NCI-H2196 treated with DMSO at 0.1 percent for 48 hours (cell line): ENCODE measurements around the gene MOAP1.
A peak's percentile ranks its signal among the peaks of the same experiment; 100 is the strongest.
"Not testable (repeated sequence)": the region's sequence is repeated elsewhere in the genome, so short reads cannot be mapped to it uniquely, and the experiment has no call there.

ENCODE experiments used
- DNase-seq: peaks from one replicate; lab custom pipeline; 2025; ENCODE audit not compliant: unreplicated experiment; lab: John Stamatoyannopoulos, UW

Gene MOAP1, protein sequence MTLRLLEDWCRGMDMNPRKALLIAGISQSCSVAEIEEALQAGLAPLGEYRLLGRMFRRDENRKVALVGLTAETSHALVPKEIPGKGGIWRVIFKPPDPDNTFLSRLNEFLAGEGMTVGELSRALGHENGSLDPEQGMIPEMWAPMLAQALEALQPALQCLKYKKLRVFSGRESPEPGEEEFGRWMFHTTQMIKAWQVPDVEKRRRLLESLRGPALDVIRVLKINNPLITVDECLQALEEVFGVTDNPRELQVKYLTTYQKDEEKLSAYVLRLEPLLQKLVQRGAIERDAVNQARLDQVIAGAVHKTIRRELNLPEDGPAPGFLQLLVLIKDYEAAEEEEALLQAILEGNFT

DNA sequence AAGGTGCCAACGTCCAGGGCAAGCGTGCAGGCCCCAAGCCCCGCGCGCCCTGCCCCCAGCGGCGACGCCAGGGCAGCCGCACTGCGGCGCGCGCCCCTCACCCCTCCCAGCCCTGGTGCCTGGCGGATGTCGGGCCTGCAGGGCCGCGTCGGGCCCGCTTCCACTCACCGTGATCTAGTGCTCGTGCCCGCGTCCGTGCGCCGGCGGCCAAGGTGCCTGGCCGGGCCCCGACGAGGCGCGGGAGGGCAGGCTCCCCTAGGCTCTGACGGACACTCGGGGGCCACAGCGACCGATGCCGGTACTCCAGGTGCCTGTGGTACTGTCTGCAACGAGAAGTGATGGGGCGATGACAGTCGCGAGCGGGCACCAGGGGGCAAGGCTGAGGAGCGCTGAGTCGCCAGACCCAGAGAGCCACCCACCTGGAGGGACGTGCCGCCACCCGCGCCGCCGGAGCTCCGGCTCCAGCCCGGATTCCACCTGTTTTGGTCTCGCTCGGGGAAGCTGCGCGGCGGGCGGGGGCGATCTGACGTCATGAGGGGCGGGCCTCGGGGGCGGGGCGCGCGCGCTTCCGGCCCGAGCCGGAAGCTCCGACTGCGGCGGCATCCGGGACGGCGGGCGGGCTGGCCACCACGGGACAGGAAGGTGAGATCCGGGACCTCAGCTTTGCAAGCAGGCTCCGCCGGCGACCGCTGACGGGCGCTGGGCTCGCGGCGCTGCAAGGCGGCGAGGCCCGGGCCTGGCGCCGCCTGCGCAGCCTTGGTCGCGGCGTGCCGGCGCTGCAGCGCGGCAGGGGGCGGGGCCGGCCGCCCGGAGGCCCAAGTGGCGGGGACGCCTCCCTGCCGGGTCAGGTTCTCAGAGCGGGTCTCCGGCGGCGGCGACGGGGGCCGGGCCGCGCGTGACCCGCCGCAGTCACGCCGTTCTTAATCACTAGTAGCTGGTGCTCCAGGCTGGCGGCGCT lies at the start of gene MOAP1, which contains the start of gene LYSET:
TSS of gene MOAP1 (minus strand) at position 507 of the 958 bp plus-strand sequence. CDS start 655 bp downstream, outside the sequence.
TSS of gene LYSET (plus strand) at position 927 of the 958 bp plus-strand sequence. CDS start 89 bp downstream, outside the sequence.
- no peak for DNase-seq

DNA sequence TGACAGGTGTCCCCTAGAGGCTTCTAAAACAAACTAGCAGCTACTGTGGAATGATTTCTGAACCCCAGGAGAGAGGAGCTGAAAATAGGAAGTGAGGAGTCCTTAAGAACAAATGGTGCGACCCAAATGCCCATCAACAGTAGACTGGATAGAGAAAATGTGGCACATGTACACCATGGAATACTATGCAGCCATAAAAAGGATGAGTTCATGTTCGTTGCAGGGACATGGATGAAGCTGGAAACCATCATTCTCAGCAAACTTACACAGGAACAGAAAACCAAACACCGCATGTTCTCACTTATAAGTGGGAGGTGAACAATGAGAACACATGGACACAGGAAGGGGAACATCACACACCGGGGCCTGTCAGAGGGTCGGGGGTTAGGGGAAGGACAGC lies 48.4 kb upstream of the MOAP1 start:
- DNase-seq: not testable (repeated sequence)

DNA sequence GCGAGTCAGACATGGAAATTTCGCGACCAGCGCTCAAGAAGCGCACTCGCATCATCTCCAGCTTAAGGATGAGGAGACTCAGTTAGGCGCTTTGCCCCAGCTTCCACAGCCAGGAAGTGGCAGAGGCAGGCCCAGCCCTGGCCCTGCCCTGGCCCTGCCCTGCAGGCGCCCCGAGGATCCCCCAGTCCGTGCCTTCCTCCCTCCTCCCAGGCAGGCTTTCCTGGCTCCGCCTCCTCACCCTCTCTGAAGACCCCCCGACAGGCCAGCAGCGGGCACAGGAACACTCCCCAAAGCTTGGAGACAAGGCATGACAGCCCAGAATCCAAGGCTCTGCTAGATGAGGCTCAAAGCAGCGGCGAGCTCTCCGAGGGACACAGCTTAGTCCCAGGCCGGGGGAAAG lies 47.5 kb upstream of the MOAP1 start:
- DNase-seq: no peak

DNA sequence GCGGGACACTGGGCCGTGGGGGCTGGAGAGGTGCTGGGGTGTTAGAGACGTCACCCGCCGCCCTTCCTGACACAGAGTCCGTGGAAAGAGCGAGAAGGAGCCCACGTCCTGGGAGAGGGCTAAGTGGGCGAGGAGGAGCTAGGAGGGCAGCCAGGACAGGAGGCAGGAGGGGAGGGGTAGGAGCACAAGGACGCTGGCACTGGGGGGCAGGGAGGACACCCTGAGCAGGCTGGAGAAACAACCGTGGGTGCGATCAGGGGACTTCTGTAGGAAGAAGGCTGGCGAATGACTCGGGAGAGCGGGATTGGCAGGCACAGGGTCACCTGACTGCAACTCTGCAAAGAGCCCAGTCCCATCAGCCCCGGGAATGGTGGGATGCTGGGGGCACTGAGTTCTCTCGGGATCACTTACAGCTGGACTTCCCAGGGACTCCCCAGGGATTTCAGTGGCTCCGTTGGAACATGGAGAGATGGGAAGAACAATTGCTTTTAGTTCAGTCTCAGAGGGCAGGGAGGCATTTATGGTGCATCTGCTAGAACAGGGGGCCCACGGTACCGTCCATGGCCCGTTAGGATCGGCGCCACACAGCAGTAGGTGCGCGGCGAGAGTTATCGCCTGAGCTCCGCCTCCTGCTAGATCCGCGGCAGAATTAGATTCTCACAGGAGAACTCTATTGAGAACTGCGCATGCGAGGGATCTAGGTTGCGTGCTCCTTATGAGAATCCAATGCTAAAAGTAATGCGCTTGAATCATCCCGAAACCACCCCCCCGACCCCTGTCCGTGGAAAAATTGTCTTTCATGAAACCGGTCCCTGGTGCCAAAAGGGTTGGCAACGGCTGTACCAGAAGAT lies 46.7 kb upstream of the MOAP1 start:
- DNase-seq: no peak

DNA sequence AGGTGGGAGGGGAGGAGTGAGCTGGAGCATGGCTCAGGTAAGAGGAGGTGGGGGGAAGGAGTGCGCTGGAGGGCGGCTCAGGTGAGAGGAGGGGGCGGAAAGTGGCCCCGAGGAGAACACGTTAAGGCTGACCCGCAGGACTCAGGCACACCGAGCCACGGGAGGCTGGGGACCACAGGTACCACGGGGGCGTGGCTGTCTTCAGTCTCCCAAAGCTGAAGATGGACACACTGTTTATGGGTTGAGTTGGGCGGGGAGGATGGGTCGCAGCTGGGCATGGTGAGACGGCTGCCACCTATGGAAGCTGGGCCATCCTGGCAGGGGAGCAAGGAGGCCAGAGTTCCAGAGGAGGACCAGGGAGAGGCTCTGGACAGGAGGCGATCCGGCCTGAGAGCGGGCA lies 45.8 kb upstream of the MOAP1 start:
- no peak for DNase-seq

DNA sequence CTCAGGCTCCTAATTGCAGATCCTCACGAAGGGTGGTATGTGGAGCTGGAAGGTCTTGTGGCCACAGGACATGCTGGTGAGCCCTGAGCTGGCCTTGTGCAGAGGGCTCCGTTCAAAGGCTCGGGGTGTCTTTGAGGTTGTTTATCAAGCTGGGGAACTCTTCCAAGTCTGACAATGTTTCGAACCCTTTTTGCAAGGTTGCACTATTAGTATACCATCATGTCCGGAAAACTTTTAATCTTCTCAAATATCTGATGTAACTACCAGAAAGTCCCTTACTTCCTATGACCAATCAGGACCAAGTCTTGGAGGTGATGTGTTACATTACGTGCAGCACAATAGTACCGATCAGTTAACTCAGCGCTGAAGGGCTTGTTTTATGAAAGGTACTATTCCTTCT lies 43.9 kb upstream of the MOAP1 start:
- DNase-seq: no peak

DNA sequence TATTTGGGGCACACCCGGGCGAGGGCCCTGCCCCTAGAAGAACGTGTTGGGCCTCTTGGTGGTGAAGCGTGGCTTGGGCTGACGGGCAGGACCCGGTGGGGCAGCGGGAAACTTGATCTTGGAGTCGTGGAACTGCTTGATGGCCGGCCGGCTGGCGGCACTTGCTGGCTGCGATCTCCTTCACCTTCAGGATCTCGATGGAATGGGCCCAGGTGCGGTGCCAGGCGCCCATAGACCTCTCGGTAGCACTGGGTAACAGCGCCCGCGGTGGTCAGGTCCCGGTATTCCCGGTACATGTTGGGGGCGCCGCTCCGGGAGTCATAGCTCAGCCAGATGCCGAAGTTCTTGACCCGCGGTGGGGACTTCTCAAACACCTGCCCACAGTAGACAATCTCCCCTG lies 38.9 kb upstream of the MOAP1 start:
- no peak for DNase-seq

DNA sequence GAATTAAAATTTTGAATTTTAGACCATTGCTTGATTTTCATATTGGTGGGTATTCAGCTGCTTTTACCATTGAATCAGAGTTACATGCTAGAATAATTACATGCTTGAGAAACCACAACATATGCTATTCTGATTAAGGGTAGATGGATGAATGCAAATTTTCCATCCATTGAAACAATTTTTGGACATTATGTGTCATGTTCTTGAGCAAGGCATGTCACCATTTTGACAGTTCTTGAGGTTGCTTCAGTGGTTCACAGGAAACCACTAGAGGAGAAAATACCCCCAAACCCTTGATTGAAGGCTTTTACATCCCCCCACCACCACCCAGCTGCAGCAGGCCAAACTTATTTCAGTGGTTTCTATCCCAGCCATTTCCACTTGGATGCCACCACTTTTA lies 35.8 kb upstream of the MOAP1 start:
- no peak for DNase-seq

DNA sequence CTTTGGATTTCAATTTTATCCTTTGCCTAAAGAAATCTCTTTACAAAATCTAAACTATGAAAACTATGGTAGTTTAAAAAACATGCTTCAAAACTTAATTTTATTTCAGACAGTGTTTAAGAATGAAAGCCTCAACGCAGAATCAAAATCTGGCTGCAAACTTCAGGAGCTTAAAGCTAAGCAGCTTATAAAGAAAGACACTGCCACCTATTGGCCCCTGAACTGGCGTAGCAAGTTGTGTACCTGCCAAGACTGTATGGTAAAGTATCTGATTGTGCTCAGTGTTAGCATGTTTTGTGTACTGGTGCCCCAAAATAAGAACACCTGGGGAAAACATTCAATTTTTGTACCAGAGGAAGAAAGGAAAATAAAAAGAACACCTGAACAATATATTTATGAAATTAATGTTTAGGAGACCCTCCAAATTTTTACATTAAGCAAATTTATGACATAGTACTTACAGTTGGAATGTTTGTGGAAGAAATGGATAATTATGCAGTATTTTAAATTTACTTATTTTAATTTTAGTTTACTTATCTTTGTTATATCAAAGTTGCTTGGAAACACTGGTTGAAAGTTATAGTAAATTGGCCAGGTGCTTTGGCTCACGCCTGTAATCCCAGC lies 34.5 kb upstream of the MOAP1 start:
- DNase-seq: peak; percentile 7

DNA sequence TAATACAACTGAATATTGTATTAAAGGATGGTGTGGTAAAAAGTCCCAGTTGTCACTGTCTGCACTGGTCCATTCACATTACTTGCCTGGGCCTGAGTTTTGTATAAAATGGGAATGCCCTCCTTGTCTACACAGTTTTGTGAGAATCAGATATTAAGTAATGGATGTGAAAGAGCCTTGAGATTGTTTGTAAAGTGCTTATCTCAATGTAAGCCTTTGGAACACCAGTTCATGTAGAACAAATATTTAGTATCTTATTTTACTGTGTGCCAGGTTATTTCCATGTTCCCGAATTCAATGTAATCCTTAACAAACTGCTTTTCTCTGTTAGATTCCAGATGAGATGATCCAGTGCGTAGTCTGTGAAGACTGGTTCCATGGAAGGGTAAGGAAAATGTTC lies 29.9 kb upstream of the MOAP1 start:
- no peak for DNase-seq

DNA sequence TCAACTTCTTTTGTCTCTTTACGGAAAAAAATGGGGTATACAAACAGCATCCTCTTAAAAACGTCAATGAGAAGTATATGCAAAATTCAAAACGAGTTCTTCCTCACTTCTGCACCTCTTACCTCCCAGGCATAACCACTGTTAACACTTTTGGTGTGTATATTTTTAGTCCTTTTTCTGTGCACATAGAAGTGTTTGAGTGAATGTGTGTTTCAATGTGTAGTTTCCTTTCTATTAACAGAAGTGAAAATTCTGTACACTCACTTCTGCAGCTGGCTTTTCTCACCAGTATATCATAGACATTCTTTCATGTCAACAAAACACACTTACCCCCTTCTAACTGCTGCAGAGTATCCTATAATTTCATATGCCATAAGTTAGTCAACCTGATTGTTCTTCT lies 27.7 kb upstream of the MOAP1 start:
- no peak for DNase-seq

DNA sequence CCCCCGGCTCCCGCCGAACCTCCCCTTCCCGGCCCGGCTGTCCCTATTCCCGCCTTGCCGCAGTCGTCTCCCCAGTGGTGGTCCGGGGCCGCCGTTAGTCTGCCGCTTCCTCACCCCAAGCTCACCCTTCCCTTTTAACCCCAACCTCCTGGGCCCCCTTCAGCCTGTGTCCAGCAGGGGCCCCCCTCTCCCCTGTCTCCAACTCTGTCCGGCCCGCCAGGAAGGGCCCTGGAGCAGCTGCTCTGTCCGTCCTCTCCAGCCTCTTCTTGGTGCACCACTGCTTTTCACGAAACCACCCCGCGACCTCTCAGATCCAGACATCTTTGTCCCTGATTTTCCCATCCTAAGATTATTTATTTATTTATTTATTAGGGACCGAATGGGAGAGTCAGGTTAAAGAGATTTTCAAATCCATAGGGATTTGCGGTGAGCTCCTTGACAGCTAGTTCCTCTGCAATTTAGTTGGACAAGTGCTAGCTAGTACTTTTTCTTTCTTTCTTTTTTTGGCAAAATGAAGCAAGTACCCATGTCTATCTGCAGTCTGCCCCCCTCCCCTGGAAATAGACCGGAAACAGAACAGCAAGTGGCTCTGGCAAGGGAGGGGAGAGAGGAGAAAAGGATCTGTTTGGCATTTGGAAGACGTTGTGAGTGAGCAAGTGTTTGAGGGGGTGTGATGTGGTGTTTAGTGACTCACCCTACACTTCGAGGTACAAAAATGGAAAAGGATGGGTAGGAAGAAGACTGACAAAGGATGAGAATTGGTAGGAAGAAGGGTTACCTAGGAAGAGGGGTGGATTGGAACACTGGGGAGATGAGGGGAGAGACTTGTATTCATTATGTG lies 23.0 kb upstream of the MOAP1 start:
- no peak for DNase-seq

DNA sequence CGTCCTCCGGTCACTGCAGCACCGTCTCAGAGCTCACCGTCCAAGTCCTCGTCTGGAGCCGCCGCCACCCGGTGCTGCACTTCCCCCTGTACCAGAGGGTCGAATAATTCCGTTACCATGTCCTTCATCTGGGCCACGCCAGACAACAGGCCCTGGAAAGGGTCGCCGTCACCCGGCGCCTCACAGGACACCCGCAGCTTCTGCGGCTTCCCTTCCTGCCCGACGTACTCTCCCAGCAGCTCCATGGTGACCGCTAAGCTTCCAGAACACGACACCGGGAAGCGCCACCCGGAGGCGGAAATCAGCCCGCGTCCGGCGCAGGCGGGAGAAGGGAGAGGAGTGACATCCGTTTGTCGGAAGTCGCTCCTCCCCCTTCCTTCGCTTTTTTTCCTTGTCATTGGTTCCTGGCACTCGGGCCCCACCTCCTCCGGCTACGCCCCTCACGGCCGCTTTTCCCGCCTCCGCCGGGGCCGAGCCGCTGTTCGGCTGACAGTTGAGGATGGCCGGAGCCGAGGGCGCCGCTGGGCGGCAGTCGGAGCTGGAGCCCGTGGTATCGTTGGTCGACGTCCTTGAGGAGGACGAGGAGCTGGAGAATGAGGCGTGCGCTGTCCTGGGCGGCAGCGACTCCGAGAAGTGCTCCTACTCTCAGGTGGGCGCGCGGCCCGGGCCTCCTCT lies 22.2 kb upstream of the MOAP1 start, which contains the start of the genes GON7 and UBR7:
TSS of gene GON7 (minus strand) at position 273 of the 675 bp plus-strand sequence. CDS start at position 245, 28 bp downstream.
TSS of gene UBR7 (plus strand) at position 464 of the 675 bp plus-strand sequence. CDS start at position 500, 36 bp downstream.
- peak; percentile 86 for DNase-seq

DNA sequence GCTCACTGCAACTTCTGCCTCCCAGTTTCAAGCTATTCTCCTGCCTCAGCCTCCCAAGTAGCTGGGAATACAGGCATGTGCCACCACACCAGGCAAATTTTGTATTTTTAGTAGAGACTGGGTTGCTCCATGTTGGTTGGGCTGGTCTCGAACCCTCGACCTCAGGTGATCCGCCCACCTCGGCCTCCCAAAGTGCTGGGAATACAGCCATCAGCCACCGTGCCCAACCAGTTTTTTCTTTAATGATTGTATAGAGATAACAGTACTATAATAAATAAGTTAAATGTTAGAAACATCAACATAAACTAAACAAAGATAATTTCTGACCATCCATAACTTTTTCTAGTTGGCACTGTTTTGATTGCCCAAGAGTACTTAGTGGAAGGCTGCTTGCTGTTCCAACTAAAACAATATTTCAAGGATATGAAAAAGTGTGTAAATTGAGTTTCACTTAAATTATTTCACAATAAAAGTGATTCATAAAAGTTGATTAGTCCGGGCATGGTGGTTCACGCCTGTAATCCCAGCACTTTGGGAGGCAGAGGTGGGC lies 16.5 kb upstream of the MOAP1 start:
- DNase-seq: no peak

DNA sequence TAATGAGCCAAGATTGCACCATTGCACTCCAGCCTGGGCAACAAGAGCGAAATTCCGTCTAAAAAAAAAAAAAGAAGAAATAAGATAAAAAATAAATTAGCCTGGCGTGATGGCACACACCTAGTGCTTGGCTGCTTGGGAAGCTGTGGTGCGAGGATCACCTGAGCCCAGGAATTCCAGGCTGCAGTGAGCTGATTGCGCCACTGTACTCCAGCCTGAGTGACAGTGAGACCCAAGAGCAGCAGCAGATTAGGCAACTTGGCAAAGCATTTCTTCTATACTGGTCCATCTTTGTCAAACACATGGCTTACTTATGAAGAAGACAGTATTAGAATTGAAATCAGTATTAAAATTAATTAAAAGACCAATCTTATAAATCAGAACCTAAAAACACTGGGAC lies 15.9 kb upstream of the MOAP1 start:
- DNase-seq: no peak

DNA sequence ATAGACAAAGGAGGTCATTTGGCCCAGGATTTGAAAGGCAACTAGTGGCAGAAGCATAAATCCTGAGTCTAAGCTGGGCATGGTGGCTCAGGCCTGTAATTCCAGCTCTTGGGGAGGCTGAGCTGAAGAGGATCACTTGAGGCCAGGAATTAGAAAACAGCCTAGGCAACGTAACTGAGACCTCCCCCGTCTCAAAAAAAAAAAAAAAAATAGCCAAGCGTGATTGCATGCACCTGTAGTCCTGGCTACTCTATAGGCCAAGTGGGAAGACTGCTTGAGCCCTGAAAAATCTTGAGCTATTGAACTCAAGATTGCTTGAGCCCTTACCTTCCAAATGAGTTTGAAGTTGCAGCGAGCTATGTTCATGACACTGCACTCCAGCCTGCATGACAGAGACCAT lies 14.3 kb upstream of the MOAP1 start:
- no peak for DNase-seq

DNA sequence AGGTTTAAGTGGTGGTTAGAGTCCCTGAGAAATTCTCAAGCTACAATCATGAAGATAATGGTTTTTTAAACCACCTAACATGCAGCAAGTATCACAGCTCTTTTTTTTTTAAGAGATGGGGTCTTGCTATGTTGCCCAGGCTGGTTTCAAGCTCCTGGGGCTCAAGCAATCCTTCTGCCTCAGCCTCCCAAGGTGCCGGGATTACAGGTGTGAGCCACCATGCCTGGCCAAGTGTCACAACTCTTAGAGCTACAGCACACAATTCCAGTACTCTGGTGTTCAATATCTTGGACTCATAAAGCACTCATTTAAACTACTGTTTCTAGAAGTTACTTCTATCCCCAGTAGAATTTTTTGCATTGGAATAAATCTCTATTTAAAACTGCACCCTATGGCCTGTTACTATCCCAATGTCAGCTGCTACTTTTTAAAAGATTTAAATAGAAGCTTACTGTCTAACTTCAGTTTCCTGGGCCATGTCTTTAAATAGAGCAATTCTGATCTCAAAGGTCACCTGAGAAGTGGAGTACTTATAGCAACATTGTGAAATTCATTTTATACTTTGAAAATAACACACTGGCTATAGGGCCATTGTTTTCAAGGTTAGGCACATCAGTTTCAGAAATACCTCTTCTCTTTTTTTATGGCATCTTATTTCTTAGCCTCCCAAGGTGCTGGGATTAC lies 10.8 kb upstream of the MOAP1 start:
- no peak for DNase-seq

DNA sequence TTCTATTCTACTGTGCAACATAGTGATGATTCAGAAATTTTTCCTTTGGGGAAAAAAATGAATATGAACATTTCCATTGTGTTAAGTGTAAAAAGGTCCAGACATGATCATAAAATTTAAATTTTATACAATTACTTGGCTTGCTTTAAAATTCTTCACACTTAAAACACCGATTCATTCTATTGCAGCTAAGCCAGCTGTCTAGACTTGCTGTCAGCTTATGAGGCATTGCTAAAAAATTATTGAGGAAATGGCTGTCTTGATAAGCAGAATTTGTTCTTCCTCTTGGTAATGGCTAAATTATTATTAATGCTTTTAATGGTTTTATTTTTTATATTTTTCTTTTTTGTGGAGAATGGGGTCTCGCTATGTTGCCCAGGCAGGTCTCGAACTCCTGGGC lies 2.3 kb upstream of the MOAP1 start:
- DNase-seq: no peak
